SK-N-SH (cell line): ENCODE data around the gene FAT3. TPM values are rescaled to one million over a fixed set of nuclear protein-coding genes. Genes with fewer than 3 reads are reported as not detected.
A peak's percentile ranks its signal among the peaks of the same experiment; 100 is the strongest.

Experiments used
- CTCF ChIA-PET: fragments of 300-600, 350-600 bp; formaldehyde crosslinking; extraction: SDS; loops from one replicate; lab custom pipeline; 2021; lab: Yijun Ruan, JAX
- POLR2A ChIA-PET: fragments of 350-600 bp; sonication (Branson Sonifier 250); formaldehyde crosslinking; extraction: SDS; loops from one replicate; lab custom pipeline; 2020; ENCODE audit warnings: antibody characterized with exemption, inconsistent platforms; lab: Yijun Ruan, JAX
- DNase-seq: peaks from one replicate; pipeline ENCODE4 v3.0.0; 2012
- H2AFZ ChIP-seq: fragments of 200-600 bp; sonication (generic); 2 replicates; pipeline ENCODE4 v1.8.1; 2016; ENCODE audit warnings: antibody characterized with exemption, mild to moderate bottlenecking, low read depth
- H3F3A ChIP-seq: fragments of 200-600 bp; sonication (generic); replicated peaks from 2 replicates; pipeline ENCODE3; 2016; ENCODE audit warnings: antibody characterized with exemption, mild to moderate bottlenecking; ENCODE audit not compliant: insufficient read depth
- H3K27ac ChIP-seq, 2 experiments: fragments of 200-500 bp in 1 of 2; fragments of 200-600 bp in 1 of 2; sonication (Bioruptor generic) in 1 of 2; sonication (generic), shearing (Covaris generic) in 1 of 2; 2 replicates each; pipeline versions ENCODE4 v1.5.1 to v1.6.1; 2014 to 2016; ENCODE audit warnings: low read depth in 2 of 2, inconsistent platforms in 1 of 2, low read length in 1 of 2, mild to moderate bottlenecking in 1 of 2, mixed read lengths in 1 of 2
- H3K27me3 ChIP-seq: fragments of 200-600 bp; sonication (generic), shearing (Covaris generic); 2 replicates; pipeline ENCODE4 v1.6.1; 2016; ENCODE audit warnings: mixed run types; ENCODE audit not compliant: insufficient read depth
- H3K36me3 ChIP-seq, 2 experiments: fragments of 200-500 bp in 1 of 2; fragments of 200-600 bp in 1 of 2; sonication (Bioruptor generic) in 1 of 2; sonication (generic) in 1 of 2; replicated peaks in 1 of 2; 2 replicates each; pipeline versions ENCODE3 to v1.5.1; 2014 to 2016; ENCODE audit warnings: low read length in 1 of 2, mild to moderate bottlenecking in 1 of 2; ENCODE audit not compliant: insufficient read depth in 2 of 2, control insufficient read depth in 1 of 2
- H3K4me1 ChIP-seq, 2 experiments: fragments of 200-500 bp in 1 of 2; fragments of 200-600 bp in 1 of 2; sonication (Bioruptor generic) in 1 of 2; sonication (generic), shearing (Covaris generic) in 1 of 2; 2 replicates each; pipeline versions ENCODE4 v1.5.1 to v1.6.1; 2014 to 2016; ENCODE audit warnings: low read depth in 1 of 2, low read length in 1 of 2, mixed run types in 1 of 2; ENCODE audit not compliant: insufficient read depth in 2 of 2, control insufficient read depth in 1 of 2
- H3K4me2 ChIP-seq: fragments of 200-600 bp; sonication (generic), shearing (Covaris generic); 2 replicates; pipeline ENCODE4 v1.6.1; 2017; ENCODE audit warnings: mixed run types
- H3K4me3 ChIP-seq, 2 experiments: fragments of 200-500 bp in 1 of 2; fragments of 200-600 bp in 1 of 2; sonication (Bioruptor generic) in 1 of 2; sonication (generic), shearing (Covaris generic) in 1 of 2; 2 replicates each; pipeline versions ENCODE4 v1.5.1 to v1.8.1; 2014 to 2016; ENCODE audit warnings: low read depth in 2 of 2, inconsistent platforms in 1 of 2, low read length in 1 of 2, mild to moderate bottlenecking in 1 of 2, mixed read lengths in 1 of 2, moderate library complexity in 1 of 2
- H3K79me2 ChIP-seq: fragments of 200-600 bp; sonication (generic); 2 replicates; pipeline ENCODE4 v1.8.1; 2017; ENCODE audit warnings: mild to moderate bottlenecking; ENCODE audit not compliant: insufficient read depth
- H3K9ac ChIP-seq: fragments of 200-600 bp; sonication (generic); 2 replicates; pipeline ENCODE4 v1.6.1; 2017; ENCODE audit warnings: mixed run types
- H3K9me2 ChIP-seq: fragments of 200-600 bp; sonication (generic); 2 replicates; pipeline ENCODE4 v1.6.1; 2017; ENCODE audit warnings: mixed run types
- H3K9me3 ChIP-seq: fragments of 200-600 bp; sonication (generic); 2 replicates; pipeline ENCODE4 v1.6.1; 2017; ENCODE audit warnings: mixed run types, mild to moderate bottlenecking, moderate library complexity
- H4K20me1 ChIP-seq: fragments of 200-600 bp; sonication (generic); 2 replicates; pipeline ENCODE4 v1.6.1; 2017; ENCODE audit warnings: mild to moderate bottlenecking, mixed run types; ENCODE audit not compliant: insufficient read depth
- FOSL2 ChIP-seq: IDR thresholded peaks from 2 replicates; pipeline ENCODE4 v1.4.0; 2012; ENCODE audit warnings: low read depth, mild to moderate bottlenecking, moderate library complexity, borderline replicate concordance
- FOXJ3 ChIP-seq: sonication (generic); formaldehyde crosslinking; IDR thresholded peaks from 2 replicates; pipeline ENCODE4 v1.5.1; 2020; ENCODE audit warnings: mild to moderate bottlenecking, missing genetic modification reagents
- RCOR1 ChIP-seq: fragments of 150-350 bp; IDR thresholded peaks from 2 replicates; pipeline ENCODE4 v1.6.1; 2017; ENCODE audit warnings: antibody characterized with exemption, low read length
- RFX5 ChIP-seq: IDR thresholded peaks from 2 replicates; pipeline ENCODE4 v1.6.1; 2012; ENCODE audit warnings: mild to moderate bottlenecking, improper control_type of control experiment, low read length
- SIN3A ChIP-seq: IDR thresholded peaks from 2 replicates; pipeline ENCODE4 v1.6.1; 2012; ENCODE audit warnings: low read depth, mild to moderate bottlenecking, low read length, moderate library complexity, borderline replicate concordance
- USF2 ChIP-seq: fragments of 150-350 bp; IDR thresholded peaks from 2 replicates; pipeline ENCODE4 v1.6.1; 2017; ENCODE audit warnings: antibody characterized with exemption, low read length, low read depth, borderline replicate concordance
- WGBS: methylation state at CpG from one replicate; pipeline ENCODE4 v1.1.6; 2017; ENCODE audit warnings: low lambda C conversion rate; 5-methylcytosine and 5-hydroxymethylcytosine counted together
- polyA plus RNA-seq, 3 experiments: library from polyadenylated mRNA; depleted of rRNA; stranded (reverse); fragments of >200 nt; gene quantifications; 2 replicates each; pipeline ENCODE4 v1.2.3, GENCODE V29; 2012
- TF ChIP-seq, protein P1 (sequence below): IDR thresholded peaks from 2 replicates; pipeline ENCODE4 v1.6.1; 2012; ENCODE audit warnings: mild to moderate bottlenecking, low read depth, low read length, moderate library complexity
- TF ChIP-seq, protein P2 (sequence below): IDR thresholded peaks from 2 replicates; pipeline ENCODE4 v1.4.0; 2012; ENCODE audit warnings: low read depth, borderline replicate concordance

The FAT3 gene
- polyA plus RNA-seq, 1 of the 3 experiments (the other 2 are of a cell fraction), result 0.87 TPM

GRCh38 chr11:92266806-92267205 lies 42.2 kb downstream of the FAT3 start:
- ChIA-PET POLR2A (no interaction called here), CTCF (interaction anchor here (0.5 kb wide), 1 partner anchor 456 kb away, joined by 3 read pairs; no protein-coding TSS in a partner anchor)
- Histone ChIP-seq H3F3A (no peaks in the 10 kb centered on the region), H3K4me1 (peaks cover 2 to 14% of the 10 kb centered on the region in 2 experiments; a peak in 3 of 4 replicates), H3K9ac (no peak overlapping the region), H2AFZ (no peak overlapping the region), H3K9me3 (no peaks in the 10 kb centered on the region), H3K36me3 (no peaks in the 10 kb centered on the region), H3K79me2 (no peaks in the 10 kb centered on the region; the same call in none of the 2 replicates), H3K27ac (no peak overlapping the region), H4K20me1 (no peaks in the 10 kb centered on the region), H3K4me2 (no peak overlapping the region), H3K4me3 (no peak overlapping the region), H3K27me3 (no peaks in the 10 kb centered on the region), H3K9me2 (no peaks in the 10 kb centered on the region)
- no peak for DNase-seq
- 97% methylated on average over 4 of the region's 4 CpGs for WGBS
- TF ChIP-seq FOSL2 (no peak), RCOR1 (0 out of 2 replicates have a peak, but pooled peaks have one; percentile 6)
- TF ChIP-seq, protein P1, sequence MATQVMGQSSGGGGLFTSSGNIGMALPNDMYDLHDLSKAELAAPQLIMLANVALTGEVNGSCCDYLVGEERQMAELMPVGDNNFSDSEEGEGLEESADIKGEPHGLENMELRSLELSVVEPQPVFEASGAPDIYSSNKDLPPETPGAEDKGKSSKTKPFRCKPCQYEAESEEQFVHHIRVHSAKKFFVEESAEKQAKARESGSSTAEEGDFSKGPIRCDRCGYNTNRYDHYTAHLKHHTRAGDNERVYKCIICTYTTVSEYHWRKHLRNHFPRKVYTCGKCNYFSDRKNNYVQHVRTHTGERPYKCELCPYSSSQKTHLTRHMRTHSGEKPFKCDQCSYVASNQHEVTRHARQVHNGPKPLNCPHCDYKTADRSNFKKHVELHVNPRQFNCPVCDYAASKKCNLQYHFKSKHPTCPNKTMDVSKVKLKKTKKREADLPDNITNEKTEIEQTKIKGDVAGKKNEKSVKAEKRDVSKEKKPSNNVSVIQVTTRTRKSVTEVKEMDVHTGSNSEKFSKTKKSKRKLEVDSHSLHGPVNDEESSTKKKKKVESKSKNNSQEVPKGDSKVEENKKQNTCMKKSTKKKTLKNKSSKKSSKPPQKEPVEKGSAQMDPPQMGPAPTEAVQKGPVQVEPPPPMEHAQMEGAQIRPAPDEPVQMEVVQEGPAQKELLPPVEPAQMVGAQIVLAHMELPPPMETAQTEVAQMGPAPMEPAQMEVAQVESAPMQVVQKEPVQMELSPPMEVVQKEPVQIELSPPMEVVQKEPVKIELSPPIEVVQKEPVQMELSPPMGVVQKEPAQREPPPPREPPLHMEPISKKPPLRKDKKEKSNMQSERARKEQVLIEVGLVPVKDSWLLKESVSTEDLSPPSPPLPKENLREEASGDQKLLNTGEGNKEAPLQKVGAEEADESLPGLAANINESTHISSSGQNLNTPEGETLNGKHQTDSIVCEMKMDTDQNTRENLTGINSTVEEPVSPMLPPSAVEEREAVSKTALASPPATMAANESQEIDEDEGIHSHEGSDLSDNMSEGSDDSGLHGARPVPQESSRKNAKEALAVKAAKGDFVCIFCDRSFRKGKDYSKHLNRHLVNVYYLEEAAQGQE, result no peak

GRCh38 chr11:92267278-92267677 lies 42.7 kb downstream of the FAT3 start:
- no peaks in the 10 kb centered on the region for H3K9me2 ChIP-seq
- DNase-seq, result no peak
- no peaks in the 10 kb centered on the region for H3K9me3 ChIP-seq
- H2AFZ ChIP-seq, result no peak overlapping the region
- H3F3A ChIP-seq, result no peaks in the 10 kb centered on the region
- no peaks in the 10 kb centered on the region for H4K20me1 ChIP-seq
- POLR2A ChIA-PET, result no interaction called here
- H3K4me3 ChIP-seq, result no peak overlapping the region
- WGBS, result 95% methylated on average over 2 of the region's 2 CpGs
- H3K9ac ChIP-seq, result no peak overlapping the region
- no peaks in the 10 kb centered on the region; the same call in none of the 2 replicates for H3K79me2 ChIP-seq
- no peak overlapping the region for H3K27ac ChIP-seq
- H3K27me3 ChIP-seq, result no peaks in the 10 kb centered on the region
- TF ChIP-seq, protein P2, sequence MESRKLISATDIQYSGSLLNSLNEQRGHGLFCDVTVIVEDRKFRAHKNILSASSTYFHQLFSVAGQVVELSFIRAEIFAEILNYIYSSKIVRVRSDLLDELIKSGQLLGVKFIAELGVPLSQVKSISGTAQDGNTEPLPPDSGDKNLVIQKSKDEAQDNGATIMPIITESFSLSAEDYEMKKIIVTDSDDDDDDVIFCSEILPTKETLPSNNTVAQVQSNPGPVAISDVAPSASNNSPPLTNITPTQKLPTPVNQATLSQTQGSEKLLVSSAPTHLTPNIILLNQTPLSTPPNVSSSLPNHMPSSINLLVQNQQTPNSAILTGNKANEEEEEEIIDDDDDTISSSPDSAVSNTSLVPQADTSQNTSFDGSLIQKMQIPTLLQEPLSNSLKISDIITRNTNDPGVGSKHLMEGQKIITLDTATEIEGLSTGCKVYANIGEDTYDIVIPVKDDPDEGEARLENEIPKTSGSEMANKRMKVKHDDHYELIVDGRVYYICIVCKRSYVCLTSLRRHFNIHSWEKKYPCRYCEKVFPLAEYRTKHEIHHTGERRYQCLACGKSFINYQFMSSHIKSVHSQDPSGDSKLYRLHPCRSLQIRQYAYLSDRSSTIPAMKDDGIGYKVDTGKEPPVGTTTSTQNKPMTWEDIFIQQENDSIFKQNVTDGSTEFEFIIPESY, result no peak
- no peak for TF ChIP-seq USF2
- TF ChIP-seq RCOR1, result no peak
- no peak for TF ChIP-seq RFX5
- no peak for TF ChIP-seq SIN3A
- TF ChIP-seq FOXJ3, result no peak
- no peak for TF ChIP-seq FOSL2
- peaks cover 2 to 14% of the 10 kb centered on the region in 2 experiments; a peak in 3 of 4 replicates for H3K4me1 ChIP-seq
- H3K4me2 ChIP-seq, result no peak overlapping the region
- H3K36me3 ChIP-seq, result no peaks in the 10 kb centered on the region
- CTCF ChIA-PET, result interaction anchor here (0.6 kb wide), 1 partner anchor 25 kb away, joined by 3 read pairs; no protein-coding TSS in a partner anchor
